Measurements from ENCODE around the gene SOWAHC.

The SOWAHC gene

GRCh38 chr2:109614715-109615636 is 812 bp downstream of the SOWAHC start:
- CTCF ChIA-PET = interaction anchor here (0.5 to 1.0 kb wide), 2 partner anchors 31 to 69 kb away, joined by 5 to 6 read pairs; no protein-coding TSS in a partner anchor
- POLR2A ChIA-PET = interaction anchor here (0.7 to 3.7 kb wide), 13 partner anchors 10 to 105 kb away, joined by 3 to 13 read pairs (median 4); no protein-coding TSS in a partner anchor

DNA sequence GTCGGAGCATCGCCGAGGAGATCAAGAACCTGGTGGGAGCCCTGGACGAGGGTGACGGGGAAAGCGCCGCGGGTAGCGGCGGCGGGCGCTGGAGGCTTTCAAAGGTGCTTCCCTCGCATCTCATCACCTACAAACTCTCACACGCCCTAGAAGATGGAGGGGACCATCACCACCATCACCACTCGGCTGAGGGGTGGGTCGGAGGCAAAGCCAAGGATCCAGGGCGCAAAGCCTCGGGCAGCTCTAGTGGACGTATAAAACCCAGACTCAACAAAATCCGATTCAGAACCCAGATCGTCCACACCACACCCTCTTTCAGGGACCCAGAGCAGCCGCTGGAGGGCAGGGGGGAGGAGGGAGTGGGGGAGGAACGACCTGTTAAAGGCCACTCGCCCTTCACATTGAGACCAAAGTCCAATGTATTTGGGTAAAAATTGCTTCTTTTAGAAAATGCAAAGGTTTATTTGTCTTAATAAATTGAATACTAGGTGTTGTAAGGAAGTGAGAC is 1.5 kb downstream of the SOWAHC start:
- ChIA-PET POLR2A (interaction anchor here (3.7 kb wide), 1 partner anchor 13 kb away, joined by 13 read pairs; no protein-coding TSS in a partner anchor), CTCF (no interaction called here)
- TF ChIP-seq SP1 (IDR thresholded peaks at IDR 0.05) (no peak), FOXM1 (IDR thresholded peaks at IDR 0.05; ENCODE audit: borderline replicate concordance) (no peak), CTBP1 (IDR thresholded peaks at IDR 0.05; ENCODE audit: borderline replicate concordance) (no peak), SUZ12 (IDR thresholded peaks at IDR 0.05) (no peak), ELF4 (IDR thresholded peaks at IDR 0.05) (no peak), ZNF384 (IDR thresholded peaks at IDR 0.05) (no peak), NFRKB (IDR thresholded peaks at IDR 0.05) (no peak), L3MBTL2 (conservative IDR thresholded peaks at IDR 0.05) (no peak), HDGF (IDR thresholded peaks at IDR 0.05; ENCODE audit: borderline replicate concordance) (no peak)
- no peak for DNase-seq (ENCODE audit: extremely low spot score)

More at GRCh38 chr2:109614715-109615636, 812 bp downstream of the SOWAHC start:
- TF ChIP-seq SP1 (IDR thresholded peaks at IDR 0.05) = no peak
- no peak for TF ChIP-seq NFRKB (IDR thresholded peaks at IDR 0.05)
- TF ChIP-seq, protein P1, sequence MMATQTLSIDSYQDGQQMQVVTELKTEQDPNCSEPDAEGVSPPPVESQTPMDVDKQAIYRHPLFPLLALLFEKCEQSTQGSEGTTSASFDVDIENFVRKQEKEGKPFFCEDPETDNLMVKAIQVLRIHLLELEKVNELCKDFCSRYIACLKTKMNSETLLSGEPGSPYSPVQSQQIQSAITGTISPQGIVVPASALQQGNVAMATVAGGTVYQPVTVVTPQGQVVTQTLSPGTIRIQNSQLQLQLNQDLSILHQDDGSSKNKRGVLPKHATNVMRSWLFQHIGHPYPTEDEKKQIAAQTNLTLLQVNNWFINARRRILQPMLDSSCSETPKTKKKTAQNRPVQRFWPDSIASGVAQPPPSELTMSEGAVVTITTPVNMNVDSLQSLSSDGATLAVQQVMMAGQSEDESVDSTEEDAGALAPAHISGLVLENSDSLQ (IDR thresholded peaks at IDR 0.05) = no peak
- TF ChIP-seq FOXM1 (IDR thresholded peaks at IDR 0.05; ENCODE audit: borderline replicate concordance) = no peak
- no peak for TF ChIP-seq ELF4 (IDR thresholded peaks at IDR 0.05)
- no peak for TF ChIP-seq ARNT (IDR thresholded peaks at IDR 0.05)
- DNase-seq (ENCODE audit: extremely low spot score) = no peak

DNA sequence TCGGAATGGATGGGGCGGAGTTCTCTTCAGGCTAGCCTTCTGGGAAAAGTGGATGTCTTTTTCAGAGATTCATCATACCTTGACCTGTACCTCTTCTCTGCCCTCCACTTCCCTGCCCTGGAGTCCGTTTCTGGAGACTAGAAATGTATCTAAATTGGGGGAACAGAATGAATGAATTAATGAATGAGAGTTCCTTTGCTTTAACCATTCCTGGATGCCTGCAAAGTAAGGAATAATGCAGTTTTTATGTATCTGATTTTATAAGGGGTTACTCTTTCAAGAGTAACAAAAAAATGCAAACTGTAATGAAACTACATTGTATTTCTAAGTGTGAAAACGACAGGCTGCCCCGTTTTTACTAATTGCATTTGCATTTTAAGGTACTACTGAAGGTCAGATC is 2.0 kb downstream of the SOWAHC start:
- ChIA-PET CTCF (no interaction called here), POLR2A (interaction anchor here (3.7 kb wide), 1 partner anchor 14 kb away, joined by 13 read pairs; no protein-coding TSS in a partner anchor)
- TF ChIP-seq L3MBTL2 (conservative IDR thresholded peaks at IDR 0.05) (no peak), FOXM1 (IDR thresholded peaks at IDR 0.05; ENCODE audit: borderline replicate concordance) (no peak), NFRKB (IDR thresholded peaks at IDR 0.05) (no peak), TARDBP (IDR thresholded peaks at IDR 0.05) (no peak), CTBP1 (IDR thresholded peaks at IDR 0.05; ENCODE audit: borderline replicate concordance) (no peak), LEF1 (IDR thresholded peaks at IDR 0.05; ENCODE audit: borderline replicate concordance) (no peak), FOXA1 (IDR thresholded peaks at IDR 0.05) (no peak), SP1 (IDR thresholded peaks at IDR 0.05) (no peak), HDGF (IDR thresholded peaks at IDR 0.05; ENCODE audit: borderline replicate concordance) (no peak)
- DNase-seq (ENCODE audit: extremely low spot score) = no peak

DNA sequence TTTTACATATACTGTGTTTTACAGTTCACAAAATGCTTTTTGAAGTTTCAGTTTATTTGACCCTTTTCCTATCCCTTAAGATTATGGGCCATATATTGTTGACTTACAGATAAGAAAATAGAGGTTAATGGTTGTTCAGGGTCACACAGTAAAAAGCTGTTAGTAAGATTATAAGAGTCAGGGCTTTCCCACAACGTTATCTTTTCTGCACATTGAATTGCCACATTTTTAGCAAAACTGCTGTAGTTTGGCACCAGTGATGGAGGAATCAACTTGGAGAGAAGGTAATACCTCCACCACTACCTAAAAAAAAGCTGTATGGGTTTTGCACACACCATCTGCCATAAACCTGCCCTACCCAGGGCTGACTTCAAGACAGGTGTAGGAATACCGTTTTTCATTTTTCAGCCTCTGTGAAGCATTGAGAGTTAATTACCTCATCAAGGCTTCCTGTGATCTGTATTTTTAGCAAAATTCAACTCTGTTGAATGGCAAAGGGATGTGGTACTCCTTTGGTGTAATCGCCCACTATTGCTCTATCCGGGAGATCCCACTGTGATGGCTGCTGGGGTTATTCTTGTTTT is 5.0 kb downstream of the SOWAHC start:
- CTCF ChIA-PET = no interaction called here
- TF ChIP-seq ARNT (IDR thresholded peaks at IDR 0.05) (no peak), ZNF384 (IDR thresholded peaks at IDR 0.05) (no peak)
- POLR2A ChIA-PET = no interaction called here
- DNase-seq (ENCODE audit: extremely low spot score) = no peak

DNA sequence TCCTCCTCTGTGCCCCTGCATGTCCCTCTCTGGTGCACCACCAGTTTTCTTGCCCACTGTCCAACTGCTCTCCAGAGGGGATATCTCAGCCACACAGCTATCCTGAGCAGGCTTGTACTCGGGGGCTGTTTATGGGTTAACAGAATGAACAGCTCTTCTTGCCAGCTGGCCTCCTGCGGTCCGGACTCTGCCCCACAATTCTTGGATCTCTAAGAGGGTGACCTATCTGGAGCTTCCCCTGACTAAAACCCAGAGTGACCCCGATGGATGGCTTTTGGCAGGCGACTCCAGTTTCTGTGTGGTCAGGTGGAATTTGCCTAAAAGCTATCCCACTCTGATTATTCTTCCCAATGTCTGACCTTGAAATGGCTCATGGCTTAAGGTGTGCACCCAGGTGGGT is 9.1 kb downstream of the SOWAHC start:
- DNase-seq (ENCODE audit: extremely low spot score) = no peak
- TF ChIP-seq HDGF (IDR thresholded peaks at IDR 0.05; ENCODE audit: borderline replicate concordance) = no peak
- TF ChIP-seq SUZ12 (IDR thresholded peaks at IDR 0.05) = no peak
- ChIA-PET POLR2A (interaction anchor here (2.3 kb wide), 1 partner anchor 10 kb away, joined by 9 read pairs; the partner anchor contains the start of genes SEPTIN10 and SOWAHC), CTCF (interaction anchor here (0.6 to 0.8 kb wide), 2 partner anchors 22 to 39 kb away, joined by 3 to 7 read pairs; no protein-coding TSS in a partner anchor)

GRCh38 chr2:109623923-109624322 is 9.8 kb downstream of the SOWAHC start:
- ChIA-PET CTCF (interaction anchor here (0.6 to 0.8 kb wide), 2 partner anchors 21 to 40 kb away, joined by 3 to 7 read pairs; no protein-coding TSS in a partner anchor), POLR2A (interaction anchor here (2.3 kb wide), 1 partner anchor 10 kb away, joined by 9 read pairs; the partner anchor contains the start of genes SEPTIN10 and SOWAHC)
- DNase-seq (ENCODE audit: extremely low spot score) = no peak
- TF ChIP-seq FOXM1 (IDR thresholded peaks at IDR 0.05; ENCODE audit: borderline replicate concordance) (no peak), CTBP1 (IDR thresholded peaks at IDR 0.05; ENCODE audit: borderline replicate concordance) (no peak), L3MBTL2 (conservative IDR thresholded peaks at IDR 0.05) (no peak), LEF1 (IDR thresholded peaks at IDR 0.05; ENCODE audit: borderline replicate concordance) (no peak), ARNT (IDR thresholded peaks at IDR 0.05) (no peak), SP1 (IDR thresholded peaks at IDR 0.05) (no peak), FOXA1 (IDR thresholded peaks at IDR 0.05) (no peak), SUZ12 (IDR thresholded peaks at IDR 0.05) (no peak), NFRKB (IDR thresholded peaks at IDR 0.05) (no peak), ELF4 (IDR thresholded peaks at IDR 0.05) (no peak), BHLHE40 (IDR thresholded peaks at IDR 0.05; ENCODE audit: borderline replicate concordance) (no peak), FOXK2 (IDR thresholded peaks at IDR 0.05) (no peak)
- TF ChIP-seq, protein P1 (IDR thresholded peaks at IDR 0.05) = no peak
